Measurements from ENCODE around the gene DVL3.

DNA sequence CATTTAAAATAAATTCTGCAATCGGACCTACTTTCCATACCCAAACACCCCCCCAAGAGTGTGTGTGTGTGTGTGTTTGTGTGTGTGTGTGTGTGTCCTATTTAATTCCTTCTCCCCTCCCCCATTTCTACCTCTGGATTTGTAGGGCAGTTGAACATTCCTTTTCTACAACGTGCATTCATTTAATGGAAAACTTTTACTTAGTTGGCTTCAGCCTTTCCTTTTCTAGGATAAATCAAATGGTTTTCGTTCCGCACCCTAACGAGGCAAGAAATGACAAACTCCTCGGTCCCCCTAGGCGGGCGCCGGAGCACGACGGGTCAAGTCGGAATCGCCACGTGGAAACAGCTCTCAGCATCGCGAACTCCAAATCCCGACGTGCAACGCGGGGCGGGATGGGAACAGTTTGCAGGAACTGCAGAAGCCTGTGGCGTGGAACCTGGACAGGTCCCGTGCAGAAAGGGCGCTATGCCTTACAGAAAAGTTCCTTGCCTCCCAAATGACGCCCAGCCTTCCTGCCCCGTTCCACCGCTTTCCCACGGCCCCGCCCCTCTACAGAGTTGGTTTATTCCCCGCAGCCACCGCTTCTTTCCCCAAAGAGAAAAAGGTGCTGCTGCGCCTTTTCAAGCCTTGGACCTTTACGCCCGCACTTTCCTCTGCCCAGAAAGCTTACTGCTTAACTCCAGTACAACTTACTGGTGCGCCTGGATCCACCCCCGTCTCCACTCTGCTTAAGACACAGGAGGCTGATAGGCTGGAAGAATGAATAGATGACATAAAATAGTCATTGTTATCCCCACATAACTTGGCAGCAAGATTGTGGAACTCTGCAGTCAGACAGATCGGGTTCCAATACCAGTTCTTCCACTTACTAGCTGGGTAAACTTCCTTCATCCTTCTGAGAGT, 21.1 kb upstream of the DVL3 start:
- TF ChIP-seq, protein P1, sequence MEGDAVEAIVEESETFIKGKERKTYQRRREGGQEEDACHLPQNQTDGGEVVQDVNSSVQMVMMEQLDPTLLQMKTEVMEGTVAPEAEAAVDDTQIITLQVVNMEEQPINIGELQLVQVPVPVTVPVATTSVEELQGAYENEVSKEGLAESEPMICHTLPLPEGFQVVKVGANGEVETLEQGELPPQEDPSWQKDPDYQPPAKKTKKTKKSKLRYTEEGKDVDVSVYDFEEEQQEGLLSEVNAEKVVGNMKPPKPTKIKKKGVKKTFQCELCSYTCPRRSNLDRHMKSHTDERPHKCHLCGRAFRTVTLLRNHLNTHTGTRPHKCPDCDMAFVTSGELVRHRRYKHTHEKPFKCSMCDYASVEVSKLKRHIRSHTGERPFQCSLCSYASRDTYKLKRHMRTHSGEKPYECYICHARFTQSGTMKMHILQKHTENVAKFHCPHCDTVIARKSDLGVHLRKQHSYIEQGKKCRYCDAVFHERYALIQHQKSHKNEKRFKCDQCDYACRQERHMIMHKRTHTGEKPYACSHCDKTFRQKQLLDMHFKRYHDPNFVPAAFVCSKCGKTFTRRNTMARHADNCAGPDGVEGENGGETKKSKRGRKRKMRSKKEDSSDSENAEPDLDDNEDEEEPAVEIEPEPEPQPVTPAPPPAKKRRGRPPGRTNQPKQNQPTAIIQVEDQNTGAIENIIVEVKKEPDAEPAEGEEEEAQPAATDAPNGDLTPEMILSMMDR (IDR thresholded peaks at IDR 0.05), result no peak
- TF ChIP-seq POLR2A (IDR thresholded peaks at IDR 0.05) (peak; percentile 2), EP300 (IDR thresholded peaks at IDR 0.05) (no peak)
